CD14-positive monocyte (primary cell): Measurements from ENCODE around the gene MIDN. TPM values are rescaled to one million over a fixed set of nuclear protein-coding genes. Genes with fewer than 3 reads are reported as not detected.

Source experiments
- DNase-seq, 3 donors: peaks; one replicate each; pipeline ENCODE4 v3.0.0-alpha.2; 2011 to 2022
- H2AFZ ChIP-seq: 2 replicates; pipeline ENCODE4 v1.6.0; 2012; ENCODE audit warnings: mild to moderate bottlenecking, low read depth, low read length, inconsistent platforms; ENCODE audit not compliant: insufficient read depth, poor library complexity, severe bottlenecking
- H3K27ac ChIP-seq, 2 donors: 1 replicate in 1 of 2; 2 replicates in 1 of 2; pipeline ENCODE4 v1.5.1; 2012 to 2013; ENCODE audit warnings: low read length in 2 of 2, control low read depth in 1 of 2, inconsistent platforms in 1 of 2, low read depth in 1 of 2, mild to moderate bottlenecking in 1 of 2
- H3K27me3 ChIP-seq, 2 donors: one replicate each; pipeline versions ENCODE4 v1.6.0 to v1.6.1; 2011 to 2013; ENCODE audit warnings: low read length in 2 of 2; ENCODE audit not compliant: control insufficient read depth in 2 of 2, insufficient read depth in 2 of 2
- H3K36me3 ChIP-seq, 2 donors: replicated peaks in 1 of 2; 1 replicate in 1 of 2; 2 replicates in 1 of 2; pipeline versions ENCODE4 v1.5.1 to v1.6.1; 2012 to 2013; ENCODE audit warnings: low read length in 2 of 2, control low read depth in 1 of 2, inconsistent platforms in 1 of 2, mild to moderate bottlenecking in 1 of 2; ENCODE audit not compliant: insufficient read depth in 2 of 2, control insufficient read depth in 1 of 2
- H3K4me1 ChIP-seq, 2 donors: 1 replicate in 1 of 2; 2 replicates in 1 of 2; pipeline versions ENCODE4 v1.5.1 to v1.6.1; 2012 to 2013; ENCODE audit warnings: low read length in 2 of 2, control low read depth in 1 of 2, inconsistent platforms in 1 of 2, mild to moderate bottlenecking in 1 of 2, moderate library complexity in 1 of 2; ENCODE audit not compliant: insufficient read depth in 2 of 2, control insufficient read depth in 1 of 2
- H3K4me2 ChIP-seq: replicated peaks from 2 replicates; pipeline ENCODE3; 2012; ENCODE audit warnings: low read length, moderate library complexity, mild to moderate bottlenecking; ENCODE audit not compliant: poor library complexity, severe bottlenecking; ENCODE audit errors: extremely low read depth
- H3K4me3 ChIP-seq, 3 experiments: fragments of 200-600 bp in 1 of 3; sonication (generic) in 1 of 3; replicated peaks in 1 of 3; 1 replicate in 2 of 3; 2 replicates in 1 of 3; pipeline ENCODE4 v1.5.1; 2011 to 2013; ENCODE audit warnings: low read length in 3 of 3, mild to moderate bottlenecking in 3 of 3, control low read depth in 2 of 3, low read depth in 2 of 3, inconsistent platforms in 1 of 3, moderate library complexity in 1 of 3
- H3K79me2 ChIP-seq: 2 replicates; pipeline ENCODE4 v1.6.0; 2012; ENCODE audit warnings: mild to moderate bottlenecking, control low read depth, inconsistent platforms, low read length, moderate library complexity; ENCODE audit not compliant: insufficient read depth
- H3K9ac ChIP-seq: 2 replicates; pipeline ENCODE4 v1.6.0; 2017; ENCODE audit warnings: low read length, mild to moderate bottlenecking; ENCODE audit not compliant: insufficient read depth, poor library complexity, severe bottlenecking
- H3K9me3 ChIP-seq, 2 donors: replicated peaks in 1 of 2; 1 replicate in 1 of 2; 2 replicates in 1 of 2; pipeline versions ENCODE4 v1.5.1 to v1.6.1; 2012 to 2013; ENCODE audit warnings: low read length in 2 of 2, control low read depth in 1 of 2; ENCODE audit not compliant: control insufficient read depth in 1 of 2, insufficient read depth in 1 of 2
- H4K20me1 ChIP-seq: 2 replicates; pipeline ENCODE4 v1.6.0; 2012; ENCODE audit warnings: mild to moderate bottlenecking, low read length, control low read depth, moderate library complexity; ENCODE audit not compliant: insufficient read depth
- H3K27ac Mint-ChIP-seq, 7 donors: one replicate each; pipeline ENCODE4 v1.8.0; 2020; ENCODE audit warnings: mild to moderate bottlenecking in 7 of 7, mixed read lengths in 7 of 7, moderate library complexity in 6 of 7, inconsistent platforms in 2 of 7
- H3K27me3 Mint-ChIP-seq, 3 donors: one replicate each; pipeline ENCODE4 v1.8.0; 2021 to 2022; ENCODE audit warnings: low read depth in 3 of 3, mild to moderate bottlenecking in 3 of 3, mixed read lengths in 3 of 3, moderate library complexity in 3 of 3, inconsistent platforms in 1 of 3
- H3K36me3 Mint-ChIP-seq, 2 donors: one replicate each; pipeline ENCODE4 v1.8.0; 2020; ENCODE audit warnings: mixed read lengths in 2 of 2, inconsistent platforms in 1 of 2, mild to moderate bottlenecking in 1 of 2
- H3K4me1 Mint-ChIP-seq: one replicate; pipeline ENCODE4 v1.8.0; 2020; ENCODE audit warnings: mild to moderate bottlenecking, mixed read lengths
- H3K4me3 Mint-ChIP-seq, 2 donors: one replicate each; pipeline ENCODE4 v1.8.0; 2020; ENCODE audit warnings: mild to moderate bottlenecking in 2 of 2, mixed read lengths in 2 of 2, moderate library complexity in 1 of 2
- H3K9me3 Mint-ChIP-seq, 7 donors: one replicate each; pipeline ENCODE4 v1.8.0; 2020 to 2022; ENCODE audit warnings: mixed read lengths in 7 of 7, mild to moderate bottlenecking in 6 of 7, moderate library complexity in 6 of 7, inconsistent platforms in 2 of 7
- CTCF ChIP-seq: fragments of 200-600 bp; IDR thresholded peaks from one replicate; pipeline ENCODE4 v1.8.0; 2022; ENCODE audit warnings: antibody characterized with exemption, mild to moderate bottlenecking
- WGBS: methylation state at CpG from one replicate; pipeline ENCODE4 v1.1.5; 2013; ENCODE audit warnings: missing lambda C conversion rate; ENCODE audit not compliant: insufficient coverage; 5-methylcytosine and 5-hydroxymethylcytosine counted together
- intact Hi-C, 2 donors: fragments of 100-400 bp; cut with micrococcal nuclease; formaldehyde crosslinking; loops; one replicate each; pipeline versions ENCODE4 v1.15.0 to v1.15.1; 2023
- polyA plus RNA-seq, 3 donors: library from polyadenylated mRNA; depleted of rRNA in 1 of 3; unstranded in 2 of 3; stranded (reverse) in 1 of 3; fragments of 300-500 nt in 2 of 3; fragments of >200 nt in 1 of 3; fragmentation: Illumina TruSeq in 2 of 3; gene quantifications; 1 replicate in 2 of 3; 2 replicates in 1 of 3; pipeline ENCODE4 v1.2.3, GENCODE V29; 2012 to 2021

Gene MIDN
- polyA plus RNA-seq, 3 donors: 5.6 to 301 (median 11.0) TPM

GRCh38 chr19:1239420-1239795 lies 9.0 kb upstream of the MIDN start:
- H3K4me3 Mint-ChIP-seq: peak overlapping the region in 1 of 2 donors; percentile 89
- Histone ChIP-seq H3K4me3 (no peak overlapping the region), H3K4me1 (peaks cover 49 to 65% of the 10 kb centered on the region in 2 donors)

More at GRCh38 chr19:1239420-1239795, 9.0 kb upstream of the MIDN start:
- H3K36me3 Mint-ChIP-seq: peaks cover 3 to 11% of the 10 kb centered on the region in 2 donors
- intact Hi-C loops: loop anchor here in 1 of 2 donors (5.0 kb wide), 1 partner anchor 37 kb away; no protein-coding TSS in a partner anchor
- peak overlapping the region in 4 of 7 donors; percentile 48 to 78 (median 62) for H3K27ac Mint-ChIP-seq
- Histone ChIP-seq H3K79me2 (peaks cover 24% of the 10 kb centered on the region), H2AFZ (no peak overlapping the region), H3K9me3 (no peaks in the 10 kb centered on the region), H3K27me3 (peaks cover 11 to 43% of the 10 kb centered on the region in 2 donors), H3K9ac (no peak overlapping the region), H4K20me1 (peaks cover 31% of the 10 kb centered on the region), H3K4me2 (peak overlapping the region; percentile 95), H3K36me3 (no peaks in the 10 kb centered on the region), H3K27ac (no peak overlapping the region)
- peaks cover 28 to 51% (median 38%) of the 10 kb centered on the region in 3 donors for H3K27me3 Mint-ChIP-seq
- WGBS: 77% methylated on average over 9 of the region's 11 CpGs
- H3K9me3 Mint-ChIP-seq: peaks cover 0 to 12% (median 2%) of the 10 kb centered on the region in 7 donors
- DNase-seq: no peak
- H3K4me1 Mint-ChIP-seq: peaks cover 40% of the 10 kb centered on the region
- no peak for TF ChIP-seq CTCF
